Renal pelvis (tissue), 4 donors: ENCODE results near the gene PEPD. TPM values are rescaled to one million over a fixed set of nuclear protein-coding genes. Genes with fewer than 3 reads are reported as not detected.

ENCODE experiments used
- DNase-seq: peaks from one replicate; pipeline ENCODE4 v3.0.0-alpha.2; 2013
- polyA plus RNA-seq, 3 donors: library from polyadenylated mRNA; unstranded; fragments of 120-200 nt; gene quantifications; one replicate each; pipeline ENCODE4 v1.2.1, GENCODE V29; 2013; ENCODE audit not compliant: insufficient read length in 3 of 3

PEPD gene
- polyA plus RNA-seq, 3 donors, result 105 to 120 (median 116) TPM

- DNase-seq, result no peak
Measured at GRCh38 chr19:33441277-33441699, 80.3 kb downstream of the PEPD start.

GRCh38 chr19:33440682-33441081, 80.9 kb downstream of the PEPD start:
- DNase-seq, result no peak

GRCh38 chr19:33440241-33440640, 81.3 kb downstream of the PEPD start:
- DNase-seq, result no peak

- DNase-seq, result no peak
Measured at GRCh38 chr19:33438987-33439781, 82.4 kb downstream of the PEPD start.

- DNase-seq, result no peak
Measured at GRCh38 chr19:33437821-33438671, 83.5 kb downstream of the PEPD start.

GRCh38 chr19:33437393-33437820, 84.2 kb downstream of the PEPD start:
- DNase-seq, result no peak

- DNase-seq, result no peak
Measured at GRCh38 chr19:33436360-33437345, 84.9 kb downstream of the PEPD start.

GRCh38 chr19:33435706-33436359, 85.8 kb downstream of the PEPD start:
- DNase-seq, result no peak

- DNase-seq, result no peak
Measured at GRCh38 chr19:33434886-33435705, 86.5 kb downstream of the PEPD start.

GRCh38 chr19:33434069-33434885, 87.3 kb downstream of the PEPD start:
- no peak for DNase-seq

- no peak for DNase-seq
Measured at GRCh38 chr19:33432446-33433170, 89.0 kb downstream of the PEPD start.

- no peak for DNase-seq
Measured at GRCh38 chr19:33432015-33432414, 89.6 kb downstream of the PEPD start.

- DNase-seq, result peak; percentile 58
Measured at GRCh38 chr19:33430674-33431277, 90.8 kb downstream of the PEPD start.

- DNase-seq, result no peak
Measured at GRCh38 chr19:33429891-33430673, 91.5 kb downstream of the PEPD start.

GRCh38 chr19:33428627-33429125, 92.9 kb downstream of the PEPD start:
- DNase-seq, result no peak

GRCh38 chr19:33427801-33428626, 93.6 kb downstream of the PEPD start:
- no peak for DNase-seq
